22Rv1 (cell line): ENCODE measurements around the gene SOX5.

Experiments
- ZFX ChIP-seq: fragments of 450-650 bp; IDR thresholded peaks from 2 replicates; pipeline ENCODE4 v1.6.1; 2017; ENCODE audit warnings: antibody characterized with exemption, borderline replicate concordance
- TF ChIP-seq, protein P1 (sequence below): fragments of 450-650 bp; IDR thresholded peaks from 2 replicates; pipeline ENCODE4 v1.5.1; 2017; ENCODE audit warnings: mild to moderate bottlenecking

DNA sequence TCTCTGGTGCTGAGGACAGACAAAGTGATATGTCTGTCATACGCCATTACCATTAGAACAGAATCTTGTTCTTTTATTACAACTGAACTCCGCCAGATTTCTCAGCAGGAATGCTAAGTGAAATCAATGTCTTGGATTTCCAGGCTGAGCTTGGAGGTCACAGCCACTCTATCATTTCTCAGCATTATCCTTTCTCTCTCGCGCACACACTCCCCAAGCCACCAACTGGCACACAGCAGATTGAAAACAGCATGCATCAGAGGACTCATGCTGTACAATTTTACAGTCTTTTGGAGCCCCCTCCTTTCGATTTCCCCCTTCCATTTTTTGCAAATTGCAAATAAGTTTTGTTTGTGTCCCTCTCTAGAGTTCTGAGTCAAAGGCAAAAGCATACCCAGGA, 348.6 kb downstream of the SOX5 start:
- TF ChIP-seq, protein P1, sequence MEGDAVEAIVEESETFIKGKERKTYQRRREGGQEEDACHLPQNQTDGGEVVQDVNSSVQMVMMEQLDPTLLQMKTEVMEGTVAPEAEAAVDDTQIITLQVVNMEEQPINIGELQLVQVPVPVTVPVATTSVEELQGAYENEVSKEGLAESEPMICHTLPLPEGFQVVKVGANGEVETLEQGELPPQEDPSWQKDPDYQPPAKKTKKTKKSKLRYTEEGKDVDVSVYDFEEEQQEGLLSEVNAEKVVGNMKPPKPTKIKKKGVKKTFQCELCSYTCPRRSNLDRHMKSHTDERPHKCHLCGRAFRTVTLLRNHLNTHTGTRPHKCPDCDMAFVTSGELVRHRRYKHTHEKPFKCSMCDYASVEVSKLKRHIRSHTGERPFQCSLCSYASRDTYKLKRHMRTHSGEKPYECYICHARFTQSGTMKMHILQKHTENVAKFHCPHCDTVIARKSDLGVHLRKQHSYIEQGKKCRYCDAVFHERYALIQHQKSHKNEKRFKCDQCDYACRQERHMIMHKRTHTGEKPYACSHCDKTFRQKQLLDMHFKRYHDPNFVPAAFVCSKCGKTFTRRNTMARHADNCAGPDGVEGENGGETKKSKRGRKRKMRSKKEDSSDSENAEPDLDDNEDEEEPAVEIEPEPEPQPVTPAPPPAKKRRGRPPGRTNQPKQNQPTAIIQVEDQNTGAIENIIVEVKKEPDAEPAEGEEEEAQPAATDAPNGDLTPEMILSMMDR: no peak
- TF ChIP-seq ZFX: no peak
